Smooth muscle cell (in vitro differentiated cells): Measurements from ENCODE around the gene RRM2. TPM values are rescaled to one million over a fixed set of nuclear protein-coding genes. Genes with fewer than 3 reads are reported as not detected.

ENCODE experiments used
- DNase-seq: peaks from one replicate; lab custom pipeline; 2025; ENCODE audit not compliant: unreplicated experiment; lab: John Stamatoyannopoulos, UW
- H2AFZ ChIP-seq: fragments of 200-600 bp; sonication (generic); 2 replicates; pipeline ENCODE4 v1.6.0; 2016; ENCODE audit warnings: antibody characterized with exemption, low read depth, mild to moderate bottlenecking
- H3F3A ChIP-seq: fragments of 200-600 bp; sonication (generic); 2 replicates; pipeline ENCODE4 v1.6.0; 2017; ENCODE audit warnings: antibody characterized with exemption, low read depth
- H3K27ac ChIP-seq: fragments of 200-600 bp; sonication (generic); 2 replicates; pipeline ENCODE4 v1.5.1; 2016; ENCODE audit warnings: low read depth, mild to moderate bottlenecking
- H3K27me3 ChIP-seq: fragments of 200-600 bp; sonication (generic); 2 replicates; pipeline ENCODE4 v1.6.1; 2016; ENCODE audit warnings: low read depth, mild to moderate bottlenecking
- H3K36me3 ChIP-seq: fragments of 200-600 bp; sonication (generic); 2 replicates; pipeline ENCODE4 v1.5.1; 2016; ENCODE audit warnings: low read depth
- H3K4me1 ChIP-seq: fragments of 200-600 bp; sonication (generic); 2 replicates; pipeline ENCODE4 v1.5.1; 2016; ENCODE audit warnings: low read depth
- H3K4me2 ChIP-seq: fragments of 200-600 bp; sonication (generic); 2 replicates; pipeline ENCODE4 v1.6.0; 2016; ENCODE audit warnings: mild to moderate bottlenecking
- H3K4me3 ChIP-seq: fragments of 200-600 bp; sonication (generic); 2 replicates; pipeline ENCODE4 v1.5.1; 2016; ENCODE audit warnings: mild to moderate bottlenecking
- H3K79me2 ChIP-seq: fragments of 200-600 bp; sonication (generic); 2 replicates; pipeline ENCODE4 v1.6.0; 2016; ENCODE audit warnings: low read depth, mild to moderate bottlenecking
- H3K9ac ChIP-seq: fragments of 200-600 bp; sonication (generic); 2 replicates; pipeline ENCODE4 v1.6.0; 2016; ENCODE audit warnings: low read depth
- H3K9me3 ChIP-seq: fragments of 200-600 bp; sonication (generic); replicated peaks from 2 replicates; pipeline ENCODE4 v1.5.1; 2016; ENCODE audit warnings: low read depth
- H4K20me1 ChIP-seq: fragments of 200-600 bp; sonication (generic); 2 replicates; pipeline ENCODE4 v1.6.0; 2016; ENCODE audit warnings: low read depth
- WGBS: methylation state at CpG from one replicate; pipeline ENCODE4 v1.1.7; 2016; ENCODE audit warnings: low lambda C conversion rate; 5-methylcytosine and 5-hydroxymethylcytosine counted together
- polyA plus RNA-seq: library from polyadenylated mRNA; unstranded; fragments of >200 nt; fragmentation: Nextera tagmentation; extraction: Ambion mirVana; gene quantifications from 2 replicates; pipeline ENCODE4 v1.2.1, GENCODE V29; 2016
- total RNA-seq: library from RNA; depleted of rRNA; stranded (reverse); fragments of >200 nt; gene quantifications from 2 replicates; pipeline ENCODE4 v1.2.3, GENCODE V29; 2014
- TF ChIP-seq, protein P1 (sequence below): fragments of 200-600 bp; sonication (generic); IDR thresholded peaks from 2 replicates; pipeline ENCODE4 v1.5.1; 2017; ENCODE audit warnings: borderline replicate concordance, mild to moderate bottlenecking, antibody characterized with exemption; ENCODE audit not compliant: insufficient read depth, poor library complexity, severe bottlenecking

The RRM2 gene
- total and polyA plus RNA-seq, 2 experiments from 2014 or later = 22.7 to 102 TPM

DNA sequence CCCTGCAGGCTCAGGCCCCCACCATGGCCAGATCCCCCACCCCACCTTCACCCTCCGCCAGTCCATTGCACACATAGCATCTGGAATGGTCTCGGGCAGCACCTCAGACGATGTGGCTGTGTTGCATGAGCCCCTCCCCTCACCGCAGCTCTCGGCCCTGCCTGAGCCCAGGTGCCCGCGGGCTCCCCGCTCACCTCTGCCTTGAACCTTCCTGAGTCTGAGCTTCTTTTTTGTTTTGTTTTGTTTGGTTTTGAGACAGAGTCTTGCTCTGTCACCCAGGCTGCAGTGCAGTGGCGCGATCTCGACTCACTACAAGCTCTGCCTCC is 20.1 kb downstream of the RRM2 start:
- TF ChIP-seq, protein P1, sequence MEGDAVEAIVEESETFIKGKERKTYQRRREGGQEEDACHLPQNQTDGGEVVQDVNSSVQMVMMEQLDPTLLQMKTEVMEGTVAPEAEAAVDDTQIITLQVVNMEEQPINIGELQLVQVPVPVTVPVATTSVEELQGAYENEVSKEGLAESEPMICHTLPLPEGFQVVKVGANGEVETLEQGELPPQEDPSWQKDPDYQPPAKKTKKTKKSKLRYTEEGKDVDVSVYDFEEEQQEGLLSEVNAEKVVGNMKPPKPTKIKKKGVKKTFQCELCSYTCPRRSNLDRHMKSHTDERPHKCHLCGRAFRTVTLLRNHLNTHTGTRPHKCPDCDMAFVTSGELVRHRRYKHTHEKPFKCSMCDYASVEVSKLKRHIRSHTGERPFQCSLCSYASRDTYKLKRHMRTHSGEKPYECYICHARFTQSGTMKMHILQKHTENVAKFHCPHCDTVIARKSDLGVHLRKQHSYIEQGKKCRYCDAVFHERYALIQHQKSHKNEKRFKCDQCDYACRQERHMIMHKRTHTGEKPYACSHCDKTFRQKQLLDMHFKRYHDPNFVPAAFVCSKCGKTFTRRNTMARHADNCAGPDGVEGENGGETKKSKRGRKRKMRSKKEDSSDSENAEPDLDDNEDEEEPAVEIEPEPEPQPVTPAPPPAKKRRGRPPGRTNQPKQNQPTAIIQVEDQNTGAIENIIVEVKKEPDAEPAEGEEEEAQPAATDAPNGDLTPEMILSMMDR = no peak
- no peaks in the 10 kb centered on the region for H3K79me2 ChIP-seq
- no peaks in the 10 kb centered on the region for H3K27me3 ChIP-seq
- H3F3A ChIP-seq = no peaks in the 10 kb centered on the region
- no peaks in the 10 kb centered on the region for H3K4me1 ChIP-seq
- H2AFZ ChIP-seq = no peak overlapping the region
- H3K4me2 ChIP-seq = no peak overlapping the region
- H3K27ac ChIP-seq = no peak overlapping the region
- H3K9me3 ChIP-seq = no peaks in the 10 kb centered on the region
- no peak overlapping the region for H3K9ac ChIP-seq
- no peak overlapping the region for H3K4me3 ChIP-seq
- WGBS = 98% methylated on average over 11 of the region's 11 CpGs
- no peaks in the 10 kb centered on the region for H4K20me1 ChIP-seq
- DNase-seq = no peak
- H3K36me3 ChIP-seq = no peaks in the 10 kb centered on the region

- TF ChIP-seq, protein P1 = no peak
- H2AFZ ChIP-seq = no peak overlapping the region
These were observed 22.4 kb downstream of the RRM2 start for GRCh38 chr2:10144771-10145518.

GRCh38 chr2:10145519-10146357 is 23.2 kb downstream of the RRM2 start:
- TF ChIP-seq, protein P1 = no peak
- H3K4me3 ChIP-seq = no peak overlapping the region
- no peak overlapping the region for H3K9ac ChIP-seq
- no peaks in the 10 kb centered on the region for H3K9me3 ChIP-seq
- no peaks in the 10 kb centered on the region for H3K36me3 ChIP-seq
- H3K79me2 ChIP-seq = no peaks in the 10 kb centered on the region
- no peak overlapping the region for H3K27ac ChIP-seq
- H3K27me3 ChIP-seq = no peaks in the 10 kb centered on the region
- no peaks in the 10 kb centered on the region for H4K20me1 ChIP-seq
- no peak for DNase-seq
- H3F3A ChIP-seq = no peaks in the 10 kb centered on the region
- H3K4me2 ChIP-seq = no peak overlapping the region
- 88% methylated on average over 13 of the region's 13 CpGs for WGBS
- H3K4me1 ChIP-seq = no peaks in the 10 kb centered on the region
- H2AFZ ChIP-seq = no peak overlapping the region

More at GRCh38 chr2:10144771-10145518, 22.4 kb downstream of the RRM2 start:
- Histone ChIP-seq H3F3A (no peaks in the 10 kb centered on the region), H3K79me2 (no peaks in the 10 kb centered on the region), H3K27me3 (no peaks in the 10 kb centered on the region), H3K27ac (no peak overlapping the region), H3K4me2 (no peak overlapping the region), H3K36me3 (no peaks in the 10 kb centered on the region), H3K9ac (no peak overlapping the region), H3K4me1 (no peaks in the 10 kb centered on the region), H3K4me3 (no peak overlapping the region), H4K20me1 (no peaks in the 10 kb centered on the region), H3K9me3 (no peaks in the 10 kb centered on the region)
- WGBS = 95% methylated on average over 16 of the region's 16 CpGs
- no peak for DNase-seq
